Peyer's patch (tissue), 4 donors: ENCODE results near the gene USP3.

Experiments used
- POLR2A ChIP-seq, 2 donors: fragments of 450-650 bp; IDR thresholded peaks; one replicate each; pipeline ENCODE4 v1.5.1; 2017; ENCODE audit warnings: antibody characterized with exemption in 2 of 2, mild to moderate bottlenecking in 2 of 2, moderate library complexity in 2 of 2
- TF ChIP-seq, protein P1 (sequence below), 6 experiments: fragments of 450-650 bp in 4 of 6; fragments of 200-600 bp in 2 of 6; sonication (generic) in 1 of 6; IDR thresholded peaks; one replicate each; pipeline ENCODE4 v1.5.1; 2017 to 2019; ENCODE audit warnings: antibody characterized with exemption in 6 of 6, mild to moderate bottlenecking in 3 of 6, moderate library complexity in 1 of 6

DNA sequence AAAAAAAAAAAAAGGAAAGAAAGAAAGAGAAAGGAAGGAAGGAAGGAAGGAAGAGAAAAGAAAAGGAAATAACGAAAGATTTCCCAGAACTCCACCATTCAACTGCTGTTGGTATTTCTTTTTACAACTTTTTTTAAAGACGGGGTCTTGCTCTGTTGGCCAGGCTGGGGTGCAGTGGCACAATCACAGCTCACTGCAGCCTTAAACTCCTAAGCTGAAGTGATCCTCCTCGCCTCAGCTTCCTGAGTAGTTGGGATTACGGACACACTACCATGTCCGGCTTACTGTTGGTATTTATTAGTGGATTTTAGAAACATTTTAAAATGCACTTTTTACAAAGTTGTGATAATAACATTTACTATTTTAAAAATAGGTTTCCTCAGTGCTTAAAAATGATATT lies 15.0 kb upstream of the USP3 start:
- TF ChIP-seq, protein P1, sequence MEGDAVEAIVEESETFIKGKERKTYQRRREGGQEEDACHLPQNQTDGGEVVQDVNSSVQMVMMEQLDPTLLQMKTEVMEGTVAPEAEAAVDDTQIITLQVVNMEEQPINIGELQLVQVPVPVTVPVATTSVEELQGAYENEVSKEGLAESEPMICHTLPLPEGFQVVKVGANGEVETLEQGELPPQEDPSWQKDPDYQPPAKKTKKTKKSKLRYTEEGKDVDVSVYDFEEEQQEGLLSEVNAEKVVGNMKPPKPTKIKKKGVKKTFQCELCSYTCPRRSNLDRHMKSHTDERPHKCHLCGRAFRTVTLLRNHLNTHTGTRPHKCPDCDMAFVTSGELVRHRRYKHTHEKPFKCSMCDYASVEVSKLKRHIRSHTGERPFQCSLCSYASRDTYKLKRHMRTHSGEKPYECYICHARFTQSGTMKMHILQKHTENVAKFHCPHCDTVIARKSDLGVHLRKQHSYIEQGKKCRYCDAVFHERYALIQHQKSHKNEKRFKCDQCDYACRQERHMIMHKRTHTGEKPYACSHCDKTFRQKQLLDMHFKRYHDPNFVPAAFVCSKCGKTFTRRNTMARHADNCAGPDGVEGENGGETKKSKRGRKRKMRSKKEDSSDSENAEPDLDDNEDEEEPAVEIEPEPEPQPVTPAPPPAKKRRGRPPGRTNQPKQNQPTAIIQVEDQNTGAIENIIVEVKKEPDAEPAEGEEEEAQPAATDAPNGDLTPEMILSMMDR (IDR thresholded peaks at IDR 0.05): no peak
- TF ChIP-seq POLR2A (IDR thresholded peaks at IDR 0.05): no peak
